ES-I3 (cell line): ENCODE data around the gene ZNF862.

Experiments
- H3K36me3 ChIP-seq: 2 replicates; pipeline ENCODE4 v1.6.1; 2013; ENCODE audit warnings: mild to moderate bottlenecking, low read length, control low read depth, moderate library complexity; ENCODE audit not compliant: insufficient read depth
- H3K4me1 ChIP-seq: 2 replicates; pipeline ENCODE4 v1.6.1; 2013; ENCODE audit warnings: mild to moderate bottlenecking, control low read depth, low read length; ENCODE audit not compliant: insufficient read depth
- H3K9ac ChIP-seq: 2 replicates; pipeline ENCODE4 v1.6.1; 2013; ENCODE audit warnings: low read depth, mild to moderate bottlenecking, low read length, moderate library complexity
- H3K9me3 ChIP-seq: 2 replicates; pipeline ENCODE4 v1.6.1; 2013; ENCODE audit warnings: mild to moderate bottlenecking, low read length, moderate library complexity; ENCODE audit not compliant: control insufficient read depth, insufficient read depth

ZNF862 gene

DNA sequence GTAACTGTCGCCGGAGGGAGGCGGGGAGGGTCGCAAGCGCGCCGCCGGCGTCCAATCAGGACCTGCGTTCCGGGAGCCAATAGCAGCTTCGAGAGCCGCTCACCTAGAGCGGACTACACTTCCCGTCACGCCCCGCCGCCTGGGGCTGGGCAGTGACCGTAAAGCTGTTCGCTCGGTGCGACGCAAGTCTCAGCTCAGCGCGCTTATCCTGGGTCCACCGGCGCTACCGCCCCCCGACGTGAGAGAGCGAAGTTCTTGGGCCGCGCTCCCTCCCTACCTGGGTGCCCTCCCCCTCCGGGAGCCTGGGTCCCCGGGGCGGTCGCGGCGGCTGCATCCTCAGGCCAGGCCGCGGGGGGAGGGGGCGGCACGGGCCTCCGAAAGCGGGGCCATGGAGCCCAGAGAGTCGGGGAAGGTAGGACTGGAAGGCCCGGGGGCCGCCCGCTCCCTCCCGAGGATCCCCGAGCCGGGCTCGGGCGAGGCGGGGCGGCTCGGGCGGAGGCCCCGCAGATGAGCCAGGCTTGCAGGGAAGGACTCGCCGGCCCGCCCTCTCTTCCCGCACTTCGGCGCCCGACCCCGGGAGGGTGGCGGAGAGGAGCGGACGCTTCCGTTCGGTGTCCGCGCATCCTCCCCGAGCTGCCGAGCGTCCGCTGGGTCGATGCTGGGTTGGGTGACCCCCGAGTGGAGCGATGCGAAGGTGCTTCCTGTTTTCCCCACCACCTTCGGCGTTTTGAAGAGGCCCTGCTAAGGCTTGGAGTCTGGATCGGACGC lies at the start of gene ZNF862:
Gene ZNF862, plus strand, starts transcription at position 152 of the 768 bp plus-strand sequence. Its CDS starts 237 bp downstream, at position 389.
- Histone ChIP-seq H3K9me3 (peaks cover 2% of the 10 kb centered on the region; the same call in 1 of the 2 replicates), H3K9ac (peak within 1 kb of the TSS; percentile 63), H3K4me1 (no peaks in the 10 kb centered on the region), H3K36me3 (no peaks in the 10 kb centered on the region)

- H3K4me1 ChIP-seq, result peaks cover 4% of the 10 kb centered on the region; the same call in 1 of the 2 replicates
- no peaks in the 10 kb centered on the region for H3K36me3 ChIP-seq
- H3K9ac ChIP-seq, result no peak overlapping the region
- H3K9me3 ChIP-seq, result no peaks in the 10 kb centered on the region
Observed at GRCh38 chr7:149789101-149789500, 49.1 kb upstream of the ZNF862 start.

GRCh38 chr7:149790146-149790548 lies 48.0 kb upstream of the ZNF862 start:
- no peaks in the 10 kb centered on the region for H3K9me3 ChIP-seq
- no peaks in the 10 kb centered on the region for H3K36me3 ChIP-seq
- H3K4me1 ChIP-seq, result peaks cover 4% of the 10 kb centered on the region; the same call in 1 of the 2 replicates
- H3K9ac ChIP-seq, result peak overlapping the region; percentile 39; the same call in 1 of the 2 replicates

- Histone ChIP-seq H3K36me3 (no peaks in the 10 kb centered on the region), H3K9ac (no peak overlapping the region; the same call in 1 of the 2 replicates), H3K4me1 (peaks cover 4% of the 10 kb centered on the region; the same call in 1 of the 2 replicates), H3K9me3 (no peaks in the 10 kb centered on the region)
Observed at GRCh38 chr7:149790754-149791360, 47.3 kb upstream of the ZNF862 start.

DNA sequence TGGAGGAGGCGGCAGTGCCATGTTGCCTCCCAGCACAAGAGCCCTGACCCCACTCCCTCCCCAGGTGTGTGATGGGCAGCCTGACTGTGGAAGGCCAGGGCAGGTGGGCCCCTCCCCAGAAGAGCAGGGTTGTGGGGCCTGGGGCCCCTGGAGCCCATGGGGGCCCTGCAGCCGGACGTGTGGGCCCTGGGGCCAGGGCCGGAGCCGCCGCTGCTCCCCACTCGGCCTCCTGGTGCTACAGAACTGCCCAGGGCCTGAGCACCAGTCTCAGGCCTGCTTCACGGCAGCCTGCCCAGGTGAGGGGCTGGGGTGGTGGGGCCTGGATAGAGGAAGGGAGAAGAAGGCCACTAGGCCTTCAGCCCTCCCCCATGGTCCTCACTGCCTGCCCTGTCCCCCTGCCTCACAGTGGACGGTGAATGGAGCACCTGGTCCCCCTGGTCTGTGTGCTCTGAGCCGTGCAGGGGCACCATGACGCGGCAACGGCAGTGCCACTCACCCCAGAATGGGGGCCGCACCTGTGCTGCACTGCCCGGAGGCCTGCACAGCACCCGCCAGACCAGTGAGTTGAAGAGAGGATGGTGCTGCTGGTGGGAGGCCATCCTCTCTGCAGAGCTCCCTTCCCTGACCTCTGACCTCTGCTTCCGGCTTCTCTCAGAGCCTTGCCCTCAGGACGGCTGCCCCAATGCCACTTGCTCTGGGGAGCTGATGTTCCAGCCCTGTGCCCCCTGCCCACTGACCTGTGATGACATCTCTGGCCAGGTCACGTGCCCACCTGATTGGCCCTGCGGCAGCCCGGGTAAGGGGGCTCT lies 46.6 kb upstream of the ZNF862 start:
- Histone ChIP-seq H3K36me3 (no peaks in the 10 kb centered on the region), H3K4me1 (peaks cover 4% of the 10 kb centered on the region; the same call in 1 of the 2 replicates), H3K9me3 (no peaks in the 10 kb centered on the region), H3K9ac (no peak overlapping the region)

- Histone ChIP-seq H3K36me3 (no peaks in the 10 kb centered on the region), H3K4me1 (peaks cover 4% of the 10 kb centered on the region; the same call in 1 of the 2 replicates), H3K9ac (no peak overlapping the region), H3K9me3 (no peaks in the 10 kb centered on the region)
Observed at GRCh38 chr7:149792220-149792595, 46.0 kb upstream of the ZNF862 start.

GRCh38 chr7:149793261-149793660 lies 44.9 kb upstream of the ZNF862 start:
- H3K4me1 ChIP-seq, result peaks cover 4% of the 10 kb centered on the region; the same call in 1 of the 2 replicates
- no peaks in the 10 kb centered on the region for H3K36me3 ChIP-seq
- no peak overlapping the region for H3K9ac ChIP-seq

GRCh38 chr7:149794661-149795060 lies 43.5 kb upstream of the ZNF862 start:
- no peaks in the 10 kb centered on the region for H3K9me3 ChIP-seq
- H3K9ac ChIP-seq, result no peak overlapping the region
- H3K4me1 ChIP-seq, result peaks cover under 1% of the 10 kb centered on the region; the same call in 1 of the 2 replicates
- no peaks in the 10 kb centered on the region for H3K36me3 ChIP-seq

More at GRCh38 chr7:149793261-149793660, 44.9 kb upstream of the ZNF862 start:
- no peaks in the 10 kb centered on the region for H3K9me3 ChIP-seq

GRCh38 chr7:149795126-149795525 lies 43.0 kb upstream of the ZNF862 start:
- no peaks in the 10 kb centered on the region for H3K36me3 ChIP-seq
- H3K9ac ChIP-seq, result no peak overlapping the region
- no peaks in the 10 kb centered on the region; the same call in 1 of the 2 replicates for H3K4me1 ChIP-seq
- no peaks in the 10 kb centered on the region for H3K9me3 ChIP-seq

- Histone ChIP-seq H3K9me3 (no peaks in the 10 kb centered on the region), H3K4me1 (no peaks in the 10 kb centered on the region; the same call in 1 of the 2 replicates), H3K9ac (no peak overlapping the region), H3K36me3 (no peaks in the 10 kb centered on the region)
Observed at GRCh38 chr7:149796287-149796860, 41.8 kb upstream of the ZNF862 start.

DNA sequence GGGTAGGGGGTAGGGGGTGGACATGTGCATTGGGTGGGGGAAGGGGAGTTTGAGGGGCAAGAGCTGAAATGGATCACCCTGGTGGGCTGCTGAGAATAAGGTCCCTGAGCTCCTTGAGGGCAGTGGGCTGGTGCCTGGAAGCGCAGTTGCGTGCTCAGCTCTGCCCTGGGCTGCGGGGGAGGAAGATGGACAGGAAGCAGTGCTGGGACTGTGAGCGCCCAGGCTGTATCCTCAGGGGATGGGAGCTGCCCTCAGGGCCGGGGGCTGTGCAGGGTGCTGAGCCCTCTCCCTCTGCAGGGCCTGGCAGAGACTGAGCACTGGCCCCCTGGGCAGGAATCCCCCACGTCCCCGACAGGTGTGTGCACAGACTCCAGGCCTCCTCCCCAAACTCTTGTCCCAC lies 40.4 kb upstream of the ZNF862 start:
- no peaks in the 10 kb centered on the region for H3K9me3 ChIP-seq
- no peaks in the 10 kb centered on the region; the same call in 1 of the 2 replicates for H3K4me1 ChIP-seq
- no peak overlapping the region for H3K9ac ChIP-seq
- H3K36me3 ChIP-seq, result no peaks in the 10 kb centered on the region

DNA sequence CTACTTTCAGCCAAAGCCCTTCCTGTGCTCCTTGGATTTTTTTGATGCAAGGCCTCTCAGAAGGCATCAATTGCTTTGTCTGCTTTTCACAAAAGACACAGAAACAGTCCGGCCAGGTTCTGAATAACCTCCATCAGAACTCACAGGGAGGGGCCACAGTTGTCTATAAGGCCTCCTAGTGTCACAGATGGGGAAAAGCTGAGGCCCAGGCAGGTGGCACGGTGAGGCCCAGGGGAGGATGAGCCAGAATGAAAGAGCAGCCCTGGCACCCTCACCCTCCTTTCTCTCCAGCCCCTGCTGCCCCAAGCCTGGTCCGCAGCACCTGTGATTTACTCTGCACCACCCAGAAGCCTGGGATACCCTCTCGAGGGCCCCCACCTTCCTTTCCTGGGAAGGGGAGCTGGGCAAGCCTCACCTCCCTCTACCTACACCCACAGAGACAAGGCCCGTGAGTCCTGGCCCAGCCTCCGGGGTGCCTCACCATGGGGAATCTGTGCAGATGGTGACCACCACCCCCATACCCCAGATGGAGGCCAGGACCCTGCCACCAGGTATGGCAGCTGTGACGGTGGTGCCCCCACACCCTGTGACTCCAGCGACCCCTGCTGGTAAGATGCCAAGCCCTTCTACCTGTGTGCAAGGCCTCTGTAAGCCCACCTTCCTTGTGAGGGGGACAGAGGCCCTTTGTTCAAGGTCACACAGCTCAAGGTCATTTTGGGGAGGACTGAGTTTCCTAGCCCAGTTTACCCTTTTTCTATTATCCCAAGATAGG lies 38.6 kb upstream of the ZNF862 start:
- no peaks in the 10 kb centered on the region for H3K36me3 ChIP-seq
- no peaks in the 10 kb centered on the region; the same call in 1 of the 2 replicates for H3K4me1 ChIP-seq
- no peak overlapping the region for H3K9ac ChIP-seq
- no peaks in the 10 kb centered on the region for H3K9me3 ChIP-seq

GRCh38 chr7:149800169-149800555 lies 38.0 kb upstream of the ZNF862 start:
- H3K9me3 ChIP-seq, result no peaks in the 10 kb centered on the region
- no peaks in the 10 kb centered on the region for H3K4me1 ChIP-seq
- H3K9ac ChIP-seq, result no peak overlapping the region
- H3K36me3 ChIP-seq, result no peaks in the 10 kb centered on the region
